BLaER1 (cell line): ENCODE data around the gene CLBA1.

Source experiments
- H3K27ac ChIP-seq: shearing (Covaris generic); formaldehyde crosslinking; 2 replicates; pipeline ENCODE4 v1.8.1; 2022
- H3K27me3 ChIP-seq: shearing (Covaris generic); formaldehyde crosslinking; 2 replicates; pipeline ENCODE4 v1.8.1; 2022
- H3K36me3 ChIP-seq: shearing (Covaris generic); formaldehyde crosslinking; 2 replicates; pipeline ENCODE4 v1.8.1; 2022
- H3K4me1 ChIP-seq: shearing (Covaris generic); formaldehyde crosslinking; 2 replicates; pipeline ENCODE4 v1.8.1; 2022
- H3K4me2 ChIP-seq: shearing (Covaris generic); formaldehyde crosslinking; 2 replicates; pipeline ENCODE4 v1.8.1; 2022
- H3K4me3 ChIP-seq: shearing (Covaris generic); formaldehyde crosslinking; 2 replicates; pipeline ENCODE4 v1.8.1; 2022
- H3K9ac ChIP-seq: shearing (Covaris generic); formaldehyde crosslinking; 2 replicates; pipeline ENCODE4 v1.8.1; 2022
- H3K9me3 ChIP-seq: shearing (Covaris generic); formaldehyde crosslinking; 2 replicates; pipeline ENCODE4 v1.8.1; 2022
- H4K20me1 ChIP-seq: shearing (Covaris generic); formaldehyde crosslinking; 2 replicates; pipeline ENCODE4 v1.8.1; 2022
- Cebpa-rat ChIP-seq: shearing (Covaris generic); IDR thresholded peaks from 2 replicates; pipeline ENCODE4 v1.8.1; 2022

CLBA1 gene

DNA sequence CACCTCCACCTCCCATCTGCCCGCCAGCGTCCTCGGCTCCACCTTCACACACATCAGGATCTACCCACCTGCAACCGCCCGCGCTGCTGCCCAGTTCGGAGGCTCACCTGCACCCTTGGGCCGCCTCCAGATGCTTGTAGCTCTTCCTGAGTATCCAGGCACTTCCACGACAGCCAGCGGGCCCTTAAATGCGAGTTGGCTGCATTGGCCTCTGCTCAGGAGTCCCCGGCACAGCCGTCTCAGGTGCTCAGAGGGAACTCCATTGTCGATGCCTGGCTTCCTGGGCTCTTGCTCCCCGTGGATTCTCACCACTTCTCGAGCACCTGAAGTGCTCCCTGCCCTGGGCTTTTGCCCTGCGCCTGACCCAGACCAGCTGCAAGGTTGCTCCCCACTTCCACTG lies 57.2 kb downstream of the CLBA1 start:
- peak overlapping the region; percentile 14; the same call in 1 of the 2 replicates for H3K4me3 ChIP-seq
- H4K20me1 ChIP-seq = peaks cover 24% of the 10 kb centered on the region
- H3K9me3 ChIP-seq = no peaks in the 10 kb centered on the region
- peaks cover 52% of the 10 kb centered on the region for H3K4me1 ChIP-seq
- H3K27ac ChIP-seq = no peak overlapping the region
- peaks cover 11% of the 10 kb centered on the region; the same call in 1 of the 2 replicates for H3K36me3 ChIP-seq
- H3K9ac ChIP-seq = peak overlapping the region; percentile 48; the same call in 1 of the 2 replicates
- H3K27me3 ChIP-seq = no peaks in the 10 kb centered on the region
- TF ChIP-seq Cebpa-rat = no peak
- peak overlapping the region; percentile 80 for H3K4me2 ChIP-seq

DNA sequence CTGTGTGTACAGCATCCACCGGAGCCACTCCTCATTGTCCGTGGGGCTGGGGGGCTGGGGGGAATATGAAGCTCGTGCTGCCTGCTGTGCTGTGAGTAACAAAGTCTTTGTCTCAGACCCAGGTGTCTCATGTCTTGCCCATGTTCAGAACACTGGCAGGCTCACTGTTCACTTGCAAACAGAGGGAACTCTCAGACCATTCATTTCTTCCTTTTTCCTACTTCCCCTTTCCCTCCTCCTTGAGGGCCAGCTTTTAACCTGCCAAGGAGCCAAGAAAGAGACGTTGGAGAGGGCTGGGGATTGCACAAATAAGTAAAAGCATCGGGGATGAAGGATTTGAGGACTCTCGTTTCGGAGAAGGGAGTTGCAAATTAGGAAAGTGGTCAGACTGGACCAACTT lies 58.1 kb downstream of the CLBA1 start:
- peaks cover 16% of the 10 kb centered on the region for H3K36me3 ChIP-seq
- H3K9ac ChIP-seq = no peak overlapping the region
- H3K27me3 ChIP-seq = no peaks in the 10 kb centered on the region
- H3K4me1 ChIP-seq = peaks cover 52% of the 10 kb centered on the region
- H4K20me1 ChIP-seq = peaks cover 30% of the 10 kb centered on the region
- H3K27ac ChIP-seq = no peak overlapping the region
- H3K4me2 ChIP-seq = 0 out of 2 replicates have a peak overlapping the region, but pooled peaks have one; percentile 80
- TF ChIP-seq Cebpa-rat = no peak
- H3K4me3 ChIP-seq = no peak overlapping the region
- H3K9me3 ChIP-seq = no peaks in the 10 kb centered on the region
